Activated T-cell treated with anti-CD3 and anti-CD28 coated beads for 1 hour (primary cell): ENCODE measurements around the gene ZNF428.
"Not testable (repeated sequence)": the region's sequence is repeated elsewhere in the genome, so short reads cannot be mapped to it uniquely, and the experiment has no call there.

ENCODE experiments used
- DNase-seq: peaks from one replicate; pipeline ENCODE4 v3.0.0-alpha.2; 2020; ENCODE audit warnings: low read depth

ZNF428 gene

DNA sequence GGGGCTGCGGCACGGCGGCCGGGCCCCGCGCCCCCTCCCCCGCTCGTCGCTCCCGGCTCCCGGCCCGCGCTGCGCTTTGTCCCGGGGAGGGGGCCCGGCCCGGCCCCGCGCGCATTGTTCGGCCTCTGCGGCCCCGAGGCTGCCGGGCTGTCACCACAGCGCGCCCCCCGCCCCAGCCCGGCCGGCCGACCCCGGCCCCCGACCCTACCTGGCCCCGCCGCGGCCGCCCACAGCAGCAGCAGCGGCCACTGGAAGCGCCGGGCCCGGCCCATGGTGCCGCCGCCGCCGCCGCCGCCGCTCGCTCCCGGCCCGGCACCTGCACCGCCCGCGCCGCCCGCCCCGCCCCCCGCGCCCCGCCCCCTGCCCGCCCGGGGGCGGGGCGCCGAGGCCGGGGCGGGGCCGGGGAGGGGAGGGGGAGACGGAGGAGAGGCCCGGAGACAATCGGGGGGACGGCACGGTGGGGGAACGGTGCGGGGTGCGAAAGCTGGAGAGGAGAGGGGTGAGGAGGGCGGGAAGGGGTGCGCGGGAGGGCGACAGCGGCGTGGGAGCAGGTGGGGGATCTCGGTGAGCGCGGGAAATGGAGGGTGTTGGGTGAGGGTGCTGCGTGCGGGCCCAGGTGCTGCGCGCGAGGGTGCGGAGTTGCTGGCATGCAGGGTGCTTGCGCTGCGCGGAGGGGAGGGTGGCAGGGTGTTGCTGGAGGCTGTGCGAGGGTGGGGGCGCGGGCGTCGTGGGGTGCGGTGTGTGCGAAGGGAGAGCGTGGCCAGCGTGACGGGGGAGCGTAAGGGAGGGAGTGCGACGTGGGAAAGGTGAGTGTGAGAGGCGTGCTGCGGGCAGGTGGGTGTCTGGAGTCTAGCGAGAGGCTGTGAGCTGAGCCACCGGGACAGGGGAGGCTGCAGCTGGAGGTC is 20.3 kb upstream of the ZNF428 start, which contains the start of gene CADM4:
CADM4 (minus strand) TSS at position 332 of the 905 bp plus-strand sequence; CDS start at position 272, 60 bp downstream.
- peak; percentile 36 for DNase-seq

DNA sequence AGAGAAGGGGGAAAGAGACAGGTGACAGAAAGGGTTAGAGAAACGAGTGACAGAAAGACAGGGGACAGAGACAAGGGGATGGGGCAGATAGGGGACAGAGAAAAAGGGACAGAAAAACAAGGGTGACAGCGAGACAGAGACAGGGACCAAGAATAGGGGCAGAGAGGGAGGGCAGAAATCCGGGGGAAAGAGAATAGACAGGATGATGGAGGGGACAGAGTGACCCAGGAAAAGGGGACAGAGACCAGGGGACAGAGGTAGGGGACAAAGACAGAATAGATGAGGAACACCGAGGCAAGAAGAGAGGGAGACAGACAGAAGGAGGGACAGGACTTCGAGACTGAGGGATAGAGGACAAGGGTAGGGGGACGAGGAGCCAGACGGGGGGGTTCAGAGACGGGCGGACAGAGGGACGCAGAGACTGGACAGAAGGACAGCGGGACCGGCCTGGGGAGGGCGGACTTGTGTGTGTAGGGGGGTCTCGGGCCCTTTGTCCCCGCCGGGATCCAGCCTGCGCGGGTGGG is 19.6 kb upstream of the ZNF428 start:
- no peak for DNase-seq

DNA sequence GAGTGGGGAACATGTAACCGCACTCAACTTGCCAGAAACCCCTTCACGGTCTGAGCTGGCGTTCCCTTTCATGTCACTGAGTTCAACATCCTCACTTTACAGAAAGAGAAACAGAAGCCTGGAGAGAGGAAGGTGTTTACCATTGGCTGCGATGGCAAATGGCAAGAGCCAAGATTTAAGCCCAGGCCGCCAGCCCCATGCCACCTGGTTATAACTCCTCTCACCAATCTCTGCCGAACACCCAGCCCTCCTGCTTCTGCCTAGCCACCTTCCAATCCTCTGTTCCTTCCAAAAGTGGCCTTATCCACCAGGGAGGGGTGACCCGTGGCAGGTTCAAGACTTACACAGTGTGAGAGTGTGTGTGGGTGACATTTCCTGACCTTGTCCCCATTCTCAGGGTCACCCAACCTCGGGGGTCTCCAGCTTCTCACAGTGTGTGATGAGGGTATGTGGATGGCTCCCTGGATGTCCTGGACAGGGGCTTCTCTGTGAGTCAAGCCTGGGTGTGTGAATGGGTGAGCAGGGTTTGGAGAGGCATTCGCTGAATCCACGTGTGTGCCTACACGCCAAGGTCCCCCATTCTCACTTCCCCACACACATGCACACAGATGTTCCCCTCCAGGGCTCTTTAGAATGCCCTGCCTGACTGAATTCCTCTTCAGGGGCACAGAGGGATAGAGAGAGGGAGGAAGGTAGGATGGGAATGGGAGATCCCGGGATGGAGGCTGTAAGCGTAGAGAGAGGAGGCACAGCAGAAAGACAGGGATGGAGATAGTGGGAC is 19.0 kb upstream of the ZNF428 start:
- no peak for DNase-seq

DNA sequence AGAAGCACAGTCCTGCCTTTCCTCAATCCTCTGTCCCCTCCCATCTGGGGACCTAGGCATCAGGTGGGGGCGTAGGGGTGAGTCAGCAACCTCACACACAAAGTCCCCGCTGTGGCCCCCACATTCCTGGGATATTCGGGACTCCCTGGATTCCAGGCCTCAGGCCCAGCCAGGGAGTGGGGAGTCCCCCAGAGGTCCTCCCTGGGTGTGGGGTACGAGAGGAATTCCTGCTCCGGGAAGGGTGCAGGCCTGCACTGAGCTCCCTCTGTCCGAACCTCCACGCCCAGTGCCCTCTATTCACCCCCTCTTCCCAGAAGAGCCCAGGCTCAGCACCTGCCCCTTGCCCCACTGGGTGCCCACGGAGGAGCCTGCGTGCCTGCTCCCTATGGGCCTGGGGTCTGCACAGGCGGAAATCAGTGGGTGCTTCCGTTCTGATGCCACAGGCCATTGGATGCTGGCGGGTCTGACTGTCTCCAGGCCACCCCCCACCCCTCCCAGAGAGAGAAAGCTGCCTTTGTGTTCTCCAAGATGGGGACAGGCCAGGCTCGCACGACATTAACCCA is 16.8 kb upstream of the ZNF428 start:
- DNase-seq, result no peak

DNA sequence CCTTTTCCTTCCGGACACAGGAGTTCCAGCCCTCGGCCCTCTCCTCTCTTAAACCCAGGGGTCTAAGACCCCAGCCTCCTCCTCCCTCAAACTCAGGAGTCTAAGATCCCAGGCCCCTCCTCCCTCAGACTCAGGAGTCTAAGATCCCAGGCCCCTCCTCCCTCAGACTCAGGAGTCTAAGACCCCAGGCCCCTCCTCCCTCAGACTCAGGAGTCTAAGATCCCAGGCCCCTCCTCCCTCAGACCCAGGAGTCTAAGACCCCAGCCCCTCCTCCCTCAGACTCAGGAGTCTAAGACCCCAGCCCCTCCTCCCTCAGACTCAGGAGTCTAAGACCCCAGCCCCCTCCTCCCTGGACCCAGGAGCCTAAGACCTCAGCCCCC is 16.1 kb upstream of the ZNF428 start:
- DNase-seq, result not testable (repeated sequence)

DNA sequence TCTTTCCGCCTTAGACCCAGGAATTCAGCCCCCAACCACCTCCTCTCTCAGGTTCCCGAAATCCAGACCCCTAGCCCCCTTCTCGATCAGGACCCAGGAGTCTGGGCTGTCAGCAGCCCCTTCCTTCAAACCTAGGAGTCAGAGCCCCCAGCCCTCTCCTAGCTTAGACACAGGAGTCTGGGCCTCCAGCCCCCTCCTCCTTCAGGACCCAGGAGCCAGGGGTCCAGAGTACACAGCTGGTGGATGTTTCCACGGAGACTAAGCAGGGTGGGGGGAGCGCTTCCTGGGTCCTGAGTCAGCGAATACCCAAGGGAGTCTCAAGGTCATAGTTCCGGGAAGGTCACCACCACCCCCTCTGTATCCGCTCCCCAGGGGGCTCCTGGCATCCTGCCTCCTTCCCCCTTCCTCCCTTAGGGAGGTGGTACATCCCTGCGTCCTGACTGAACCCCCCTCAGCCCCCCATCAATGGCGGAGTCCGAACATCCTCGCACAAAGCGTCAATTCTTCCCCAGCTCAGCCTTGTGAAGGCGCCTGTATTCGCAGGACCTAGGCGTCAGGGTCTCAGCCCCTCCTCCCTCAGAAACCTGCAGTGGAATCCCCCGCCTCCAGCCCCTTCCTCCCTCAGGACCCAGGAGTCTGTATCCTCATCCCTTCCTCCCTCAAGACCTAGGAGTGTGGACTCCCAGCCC is 15.6 kb upstream of the ZNF428 start:
- no peak for DNase-seq

DNA sequence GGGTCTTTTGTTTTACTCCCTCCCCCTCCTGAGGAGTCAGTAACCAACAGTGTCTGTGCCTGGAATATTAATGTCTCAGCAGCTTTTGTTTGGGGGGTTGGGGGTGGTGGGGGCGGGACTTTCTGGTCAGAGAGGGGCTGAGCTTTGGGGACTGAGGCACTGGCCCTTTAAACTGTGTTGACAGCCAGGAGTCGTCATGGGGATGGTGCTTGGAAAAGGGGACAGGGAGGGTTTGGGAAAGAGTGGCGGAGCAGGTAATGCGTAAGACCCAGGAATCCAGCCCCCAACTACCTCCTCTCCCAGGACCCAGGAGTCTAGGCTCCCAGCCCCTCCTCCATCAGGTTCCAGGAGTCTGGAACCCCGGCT is 15.1 kb upstream of the ZNF428 start:
- DNase-seq, result no peak

DNA sequence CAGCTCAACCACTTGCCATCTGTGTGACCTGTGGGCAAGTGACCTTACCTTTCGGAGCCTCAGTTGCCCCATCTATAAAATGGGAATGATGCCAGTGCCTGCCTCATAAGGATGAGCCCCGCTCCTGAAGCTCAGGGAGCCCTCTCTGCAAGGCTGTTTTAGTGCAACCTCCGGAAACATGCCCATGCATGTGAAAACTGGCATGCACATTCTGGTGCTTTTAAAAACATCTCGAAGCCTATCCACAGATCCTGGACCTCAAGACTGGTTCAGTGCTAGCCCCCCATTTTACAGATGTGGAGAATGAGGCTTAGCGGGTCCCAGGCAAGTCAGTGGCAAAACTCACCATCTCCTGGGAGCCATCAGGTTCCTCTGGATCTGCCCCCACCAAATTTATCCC is 14.6 kb upstream of the ZNF428 start:
- DNase-seq, result no peak

DNA sequence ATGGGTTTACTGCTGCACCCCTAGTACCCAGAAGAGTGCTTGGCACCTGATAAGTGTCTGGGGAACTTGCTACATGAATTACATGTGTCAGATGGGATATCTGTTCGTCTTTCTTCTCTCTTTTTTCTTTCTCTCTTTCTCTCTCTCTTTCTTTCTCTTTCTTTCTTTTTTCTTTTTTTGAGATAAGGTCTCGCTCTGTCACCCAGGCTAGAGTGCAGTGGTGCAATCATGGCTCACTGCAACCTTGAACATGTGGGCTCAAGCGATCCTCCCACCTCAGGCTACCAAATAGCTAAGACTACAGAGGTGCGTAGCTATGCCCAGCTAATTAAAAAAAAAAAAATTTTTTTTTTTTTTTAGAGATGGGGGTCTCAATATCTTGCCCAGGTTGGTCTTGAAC is 14.1 kb upstream of the ZNF428 start:
- DNase-seq, result no peak

DNA sequence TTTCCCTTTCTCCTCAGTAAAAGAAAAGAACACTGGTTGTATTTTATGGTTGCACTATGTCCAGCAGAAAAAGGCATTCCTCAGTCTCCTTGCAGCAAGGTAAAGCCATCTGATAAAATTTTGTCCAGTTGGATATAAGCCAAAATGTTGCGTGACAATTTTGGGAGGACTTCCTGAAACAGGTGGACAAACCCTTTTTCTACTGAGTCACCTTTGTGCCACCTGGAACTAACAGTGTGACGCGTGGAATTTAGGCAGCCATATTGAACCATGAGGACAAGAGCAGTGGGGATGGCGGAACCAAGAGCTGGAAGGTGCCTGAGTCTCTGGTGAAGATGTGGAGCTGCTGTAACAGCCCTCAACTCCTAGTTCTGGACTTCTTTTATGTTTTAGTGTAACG is 12.1 kb upstream of the ZNF428 start:
- no peak for DNase-seq

DNA sequence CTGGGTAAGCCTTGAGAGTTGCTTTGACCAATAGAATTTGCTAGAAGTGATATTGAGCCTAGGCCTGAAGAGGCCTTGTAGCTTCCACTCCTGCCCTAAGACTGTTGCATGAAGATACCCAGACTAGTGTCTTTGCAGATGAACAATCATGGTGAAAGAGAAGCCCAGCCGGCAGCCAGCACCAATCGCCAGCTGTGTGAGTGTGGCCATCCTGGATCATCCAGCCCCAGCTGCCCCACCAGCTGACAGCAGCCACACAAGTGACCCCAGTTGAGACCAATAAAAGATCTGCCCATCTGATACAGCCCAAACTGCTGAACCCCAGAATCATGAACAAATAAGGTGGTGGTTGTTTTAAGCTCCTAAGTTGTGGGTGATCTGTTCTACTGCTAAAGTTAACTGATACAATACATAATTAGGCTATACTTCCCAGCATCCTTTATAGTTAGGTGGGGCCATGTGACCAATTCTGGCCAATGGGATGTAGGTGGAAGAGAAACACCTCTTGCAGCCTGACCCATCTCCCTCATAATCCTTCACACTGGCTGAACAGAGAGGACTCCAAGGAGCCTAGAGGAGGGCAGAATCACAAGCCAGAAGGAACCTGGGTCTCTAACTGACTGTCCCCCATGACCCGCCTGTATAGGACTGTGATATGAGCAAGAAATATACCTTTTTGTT is 9.4 kb upstream of the ZNF428 start:
- DNase-seq, result no peak

DNA sequence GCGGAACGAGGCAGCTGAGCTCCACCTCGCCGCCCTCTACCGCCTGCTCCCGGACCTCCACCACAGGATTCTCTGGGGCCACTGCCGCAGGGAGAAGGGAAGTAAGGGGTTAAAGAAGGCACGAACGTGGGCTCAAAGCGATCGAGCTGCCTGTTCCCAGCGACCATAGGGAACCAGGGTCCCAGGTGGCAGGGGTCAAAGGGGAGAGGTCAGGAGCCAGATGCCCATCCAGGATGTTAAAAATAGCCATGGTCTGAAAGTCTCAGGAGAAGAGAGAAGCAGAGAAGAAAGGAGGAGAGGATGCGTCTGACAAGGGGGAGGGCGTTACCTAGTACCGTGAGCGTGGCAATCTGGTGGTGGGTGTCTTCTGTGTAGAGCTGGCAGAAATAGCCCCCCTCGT is 7.4 kb upstream of the ZNF428 start:
- no peak for DNase-seq

DNA sequence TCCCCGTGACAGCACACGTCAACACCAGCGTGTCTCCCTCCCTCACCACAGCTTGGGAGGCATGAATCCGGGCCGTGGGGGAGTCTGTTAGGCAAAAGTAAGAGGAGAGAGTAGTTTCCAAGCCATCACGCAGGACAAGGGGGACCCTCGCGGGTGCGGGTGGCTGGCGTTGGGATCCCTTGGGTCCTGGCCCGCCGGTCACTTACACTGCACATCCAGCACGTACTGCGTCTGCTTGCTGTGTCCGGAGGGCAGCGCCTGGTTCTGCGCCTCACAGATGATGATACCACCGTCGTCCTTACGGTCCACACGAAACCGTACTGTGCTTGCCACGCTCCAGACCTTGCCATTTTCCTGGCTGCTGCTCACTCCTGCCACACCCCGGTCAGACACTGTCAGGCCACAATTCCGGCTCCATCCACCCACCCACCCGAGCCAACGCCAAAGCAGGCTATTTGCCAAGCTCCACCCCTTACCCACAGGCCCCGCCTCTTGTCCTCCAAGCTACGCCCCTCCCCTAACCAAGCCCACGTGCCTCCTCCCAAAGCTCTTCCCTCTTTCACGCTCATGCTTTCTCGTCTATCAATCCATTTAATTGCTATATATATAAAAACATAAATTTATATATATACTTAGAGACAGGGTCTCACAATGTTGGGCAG is 6.6 kb upstream of the ZNF428 start:
- DNase-seq, result no peak

DNA sequence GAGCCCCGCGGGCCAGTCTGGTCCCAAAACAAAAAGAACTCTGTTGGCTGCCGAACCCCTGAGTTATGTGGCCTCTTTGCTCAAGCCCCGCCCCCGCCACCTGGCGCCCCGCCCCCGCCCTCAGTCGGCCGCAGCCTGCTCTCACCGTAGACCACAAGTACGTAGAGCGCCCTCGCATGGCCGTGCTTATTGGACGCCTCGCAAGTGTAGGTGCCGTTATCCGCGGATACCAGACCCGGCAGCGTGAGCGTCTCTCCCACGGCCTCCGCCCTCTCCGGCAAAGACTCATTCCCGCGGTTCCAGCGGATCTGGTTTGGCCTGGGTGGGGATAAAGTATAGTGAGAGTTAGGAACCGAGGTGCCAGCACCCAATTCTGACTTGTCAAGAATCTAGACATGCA is 5.5 kb upstream of the ZNF428 start:
- DNase-seq, result peak; percentile 80

DNA sequence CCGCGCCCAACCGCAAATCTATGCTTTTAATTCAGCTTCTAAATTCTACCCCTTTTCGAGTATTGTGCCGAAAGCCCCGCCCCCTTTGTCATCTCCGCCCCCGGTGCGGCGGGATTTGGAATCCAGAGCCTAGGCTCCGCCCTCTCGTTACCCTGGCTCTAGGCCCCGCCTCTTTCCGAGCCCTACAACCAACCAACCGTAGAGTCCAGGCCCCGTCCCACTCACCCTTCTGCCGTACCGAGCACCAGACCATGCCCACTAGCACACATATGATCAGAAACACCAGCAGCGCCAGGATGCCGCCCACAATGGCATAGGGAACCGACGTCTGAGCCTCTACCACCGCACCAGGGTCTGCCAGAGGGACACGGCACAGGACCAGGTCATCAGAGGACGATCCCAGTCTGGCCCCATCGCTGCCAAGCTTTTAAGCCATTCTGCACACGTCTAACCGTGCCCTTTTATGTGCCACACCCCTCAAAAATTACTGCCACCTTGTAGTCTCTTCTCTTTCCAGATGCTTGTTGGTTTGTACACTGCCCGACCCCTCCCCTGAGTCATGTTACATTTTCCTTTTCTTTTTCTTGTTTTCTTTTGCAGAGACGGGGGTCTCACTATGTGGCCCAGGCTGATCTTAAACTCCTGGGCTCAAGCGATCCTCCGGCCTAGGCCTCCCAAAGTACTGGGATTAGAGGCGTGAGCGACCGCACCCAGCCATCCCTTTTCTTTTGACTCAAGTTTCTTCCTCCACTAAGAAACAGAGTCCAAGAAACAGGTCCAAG is 4.7 kb upstream of the ZNF428 start:
- DNase-seq, result no peak

DNA sequence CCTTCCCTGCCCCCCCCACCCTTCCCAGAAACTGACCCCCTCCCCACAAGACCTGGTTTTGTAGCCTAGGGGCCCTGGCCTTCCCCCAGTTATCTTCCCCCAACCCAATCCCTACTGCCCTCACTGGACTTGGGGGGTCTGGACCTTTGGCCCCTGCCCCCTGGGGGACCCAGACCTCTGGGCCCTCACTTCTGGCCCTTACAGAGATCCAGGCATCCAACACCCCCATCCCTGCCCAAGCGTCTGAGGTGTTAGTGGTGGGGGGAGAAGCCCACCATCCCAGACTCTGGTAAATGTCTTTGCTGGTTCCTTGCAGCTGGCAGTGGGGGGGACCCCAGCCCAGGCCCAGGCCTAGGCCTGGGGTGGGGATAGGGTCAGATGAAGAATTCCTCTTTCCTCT is 3.5 kb upstream of the ZNF428 start:
- no peak for DNase-seq

DNA sequence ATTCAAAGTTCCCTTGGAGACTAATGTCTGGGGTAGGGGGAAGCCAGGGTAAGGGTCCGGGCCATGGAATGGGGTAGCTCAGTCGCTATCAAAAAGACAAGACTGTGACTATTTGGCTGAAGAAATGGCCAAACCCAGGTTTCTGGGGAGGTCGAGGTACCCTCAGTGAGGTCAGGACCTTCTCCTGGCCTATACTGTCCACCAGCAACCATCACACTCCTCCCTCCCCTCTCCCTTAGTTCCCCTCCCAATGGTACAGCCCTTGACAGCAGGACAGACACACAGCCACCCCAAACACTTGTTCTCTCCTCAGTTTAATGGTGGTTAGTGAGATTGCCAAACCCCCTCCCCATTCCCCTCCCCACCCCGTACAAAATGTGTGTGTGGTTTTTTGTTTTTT is 2.6 kb upstream of the ZNF428 start:
- DNase-seq, result no peak

DNA sequence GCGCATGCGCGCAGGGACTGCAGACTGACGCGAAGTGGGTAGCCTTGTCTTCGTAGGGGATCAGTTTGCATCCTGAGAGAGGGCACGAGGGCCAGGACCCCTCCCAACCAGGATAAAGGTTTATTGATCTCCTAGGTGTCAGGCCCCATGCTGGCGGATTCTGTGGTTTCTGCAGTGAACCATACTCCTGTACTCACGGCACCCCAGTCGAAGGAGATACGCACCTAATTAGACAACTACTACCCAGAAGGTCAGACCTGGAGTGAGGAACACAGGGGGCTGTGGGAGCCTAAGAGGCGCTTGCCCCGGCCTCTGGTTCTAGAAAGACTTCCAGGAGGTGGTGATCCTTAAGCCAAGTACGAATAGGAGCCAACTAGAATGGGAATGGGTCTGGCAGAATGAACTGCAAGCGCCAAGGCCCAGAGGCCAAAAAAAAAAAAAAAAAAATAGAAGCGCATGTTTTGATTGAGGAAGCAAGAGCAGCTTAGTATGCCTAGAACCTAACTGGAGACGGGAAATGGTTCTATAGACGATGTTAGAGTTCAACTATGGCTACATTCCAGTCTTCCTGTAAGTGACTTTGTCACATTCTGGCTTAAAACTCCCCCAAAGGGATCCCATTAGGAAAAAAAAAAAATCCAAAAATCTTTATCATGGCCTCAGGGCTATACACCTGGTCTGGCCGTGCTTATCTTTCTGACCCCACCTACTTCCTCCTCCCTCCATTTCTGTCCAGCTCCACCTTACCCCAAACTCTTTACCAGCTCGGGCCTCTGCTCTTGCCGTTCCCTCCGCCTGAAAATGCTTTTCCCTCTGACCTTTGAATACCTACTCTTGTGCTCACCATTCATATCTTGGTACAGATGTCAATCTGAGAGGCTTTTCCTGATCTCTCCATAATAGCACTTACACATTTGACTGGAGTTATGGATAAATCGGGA is 902 bp upstream of the ZNF428 start:
- DNase-seq, result peak; percentile 77

DNA sequence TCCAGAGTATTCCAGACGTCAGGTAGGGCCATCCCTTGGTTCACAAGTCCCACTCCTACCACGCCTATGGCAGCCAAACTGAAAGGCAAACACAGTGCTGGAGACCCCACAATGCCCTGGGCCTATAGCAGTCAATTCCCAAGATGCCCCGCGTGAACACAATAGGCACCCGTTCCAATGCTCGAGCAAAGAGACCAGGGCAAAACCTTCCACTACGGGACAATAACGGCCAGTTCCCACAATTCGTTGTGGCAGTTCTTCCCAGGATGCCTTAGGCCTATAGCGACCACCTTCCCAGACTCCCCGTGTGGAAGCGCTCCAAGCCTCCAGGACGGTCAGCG is 538 bp downstream of the ZNF428 start:
- peak; percentile 13 for DNase-seq
